KMS-11 (cell line): ENCODE results near the gene FOXO6.

Source experiments
- H2AFZ ChIP-seq: fragments of 200-600 bp; sonication (generic); 2 replicates; pipeline ENCODE4 v1.6.1; 2016; ENCODE audit warnings: antibody characterized with exemption, mixed run types, low read depth
- H3K27ac ChIP-seq: fragments of 200-600 bp; sonication (generic); 2 replicates; pipeline ENCODE4 v1.6.1; 2016; ENCODE audit warnings: mild to moderate bottlenecking, mixed run types
- H3K27me3 ChIP-seq: fragments of 200-600 bp; sonication (generic); 2 replicates; pipeline ENCODE4 v1.6.1; 2017; ENCODE audit warnings: mild to moderate bottlenecking, low read depth, mixed run types, moderate library complexity; ENCODE audit not compliant: insufficient read depth
- H3K36me3 ChIP-seq: fragments of 200-600 bp; sonication (generic); 2 replicates; pipeline ENCODE4 v1.6.1; 2017; ENCODE audit warnings: mild to moderate bottlenecking, mixed run types; ENCODE audit not compliant: insufficient read depth
- H3K4me1 ChIP-seq: fragments of 200-600 bp; sonication (generic); 2 replicates; pipeline ENCODE4 v1.6.1; 2016; ENCODE audit warnings: mild to moderate bottlenecking, low read depth, mixed run types; ENCODE audit not compliant: poor library complexity, severe bottlenecking
- H3K4me2 ChIP-seq: fragments of 200-600 bp; sonication (generic); 2 replicates; pipeline ENCODE4 v1.7.0; 2016; ENCODE audit warnings: mild to moderate bottlenecking, mixed run types
- H3K4me3 ChIP-seq: fragments of 200-600 bp; sonication (generic); IDR thresholded peaks from 2 replicates; pipeline ENCODE4 v1.6.1; 2017; ENCODE audit warnings: low read depth, low read length, mixed read lengths; ENCODE audit not compliant: insufficient read depth
- H3K79me2 ChIP-seq: fragments of 200-600 bp; sonication (generic); 2 replicates; pipeline ENCODE4 v1.6.1; 2016; ENCODE audit warnings: low read depth, mixed run types; ENCODE audit not compliant: insufficient read depth
- H3K9ac ChIP-seq: fragments of 200-600 bp; sonication (generic); 2 replicates; pipeline ENCODE4 v1.6.1; 2016; ENCODE audit warnings: mild to moderate bottlenecking, mixed run types
- H4K20me1 ChIP-seq: fragments of 200-600 bp; sonication (generic); 2 replicates; pipeline ENCODE4 v1.6.1; 2016; ENCODE audit warnings: mild to moderate bottlenecking, mixed run types; ENCODE audit not compliant: insufficient read depth
- TF ChIP-seq, protein P1 (sequence below): fragments of 200-600 bp; sonication (generic); conservative IDR thresholded peaks from 2 replicates; pipeline ENCODE4 v1.6.1; 2017; ENCODE audit warnings: low read depth, mild to moderate bottlenecking, antibody characterized with exemption, low read length, moderate library complexity, mixed read lengths

Gene FOXO6

DNA sequence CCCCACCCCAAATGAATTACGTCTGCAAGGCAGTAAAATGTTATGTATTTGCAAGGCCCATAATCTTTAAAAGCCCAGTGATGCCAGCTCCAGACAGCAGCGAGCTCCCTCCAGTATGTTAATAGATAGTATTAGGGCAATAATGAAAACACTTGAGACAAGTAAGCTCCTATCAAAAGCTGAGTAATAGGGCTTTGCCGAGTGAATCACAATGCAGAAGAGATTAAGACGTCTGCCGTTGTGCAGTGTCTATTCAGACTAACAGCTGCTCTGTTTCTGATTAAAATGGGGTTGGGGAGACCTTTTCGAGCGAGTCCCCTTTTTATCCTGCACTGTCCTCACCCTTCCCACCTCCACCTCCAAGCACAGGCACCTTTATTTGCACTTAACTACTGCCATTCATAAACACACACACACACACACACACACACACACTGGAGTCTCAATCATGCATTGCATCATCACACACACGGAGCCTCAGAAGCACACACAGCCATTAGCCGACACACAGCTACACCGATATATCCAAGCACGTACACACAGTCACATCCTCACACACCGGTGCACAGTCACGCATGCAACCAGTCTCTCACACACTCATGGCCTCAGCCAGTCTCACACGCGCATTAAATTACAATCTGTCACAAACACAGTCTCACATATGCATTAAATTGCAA, 46.0 kb upstream of the FOXO6 start:
- Histone ChIP-seq H3K4me1 (no peaks in the 10 kb centered on the region), H3K27me3 (no peaks in the 10 kb centered on the region), H3K27ac (no peak overlapping the region), H3K4me3 (no peak overlapping the region), H4K20me1 (no peaks in the 10 kb centered on the region), H3K79me2 (no peaks in the 10 kb centered on the region), H3K36me3 (no peaks in the 10 kb centered on the region), H2AFZ (no peak overlapping the region), H3K4me2 (no peak overlapping the region), H3K9ac (no peak overlapping the region)
- TF ChIP-seq, protein P1, sequence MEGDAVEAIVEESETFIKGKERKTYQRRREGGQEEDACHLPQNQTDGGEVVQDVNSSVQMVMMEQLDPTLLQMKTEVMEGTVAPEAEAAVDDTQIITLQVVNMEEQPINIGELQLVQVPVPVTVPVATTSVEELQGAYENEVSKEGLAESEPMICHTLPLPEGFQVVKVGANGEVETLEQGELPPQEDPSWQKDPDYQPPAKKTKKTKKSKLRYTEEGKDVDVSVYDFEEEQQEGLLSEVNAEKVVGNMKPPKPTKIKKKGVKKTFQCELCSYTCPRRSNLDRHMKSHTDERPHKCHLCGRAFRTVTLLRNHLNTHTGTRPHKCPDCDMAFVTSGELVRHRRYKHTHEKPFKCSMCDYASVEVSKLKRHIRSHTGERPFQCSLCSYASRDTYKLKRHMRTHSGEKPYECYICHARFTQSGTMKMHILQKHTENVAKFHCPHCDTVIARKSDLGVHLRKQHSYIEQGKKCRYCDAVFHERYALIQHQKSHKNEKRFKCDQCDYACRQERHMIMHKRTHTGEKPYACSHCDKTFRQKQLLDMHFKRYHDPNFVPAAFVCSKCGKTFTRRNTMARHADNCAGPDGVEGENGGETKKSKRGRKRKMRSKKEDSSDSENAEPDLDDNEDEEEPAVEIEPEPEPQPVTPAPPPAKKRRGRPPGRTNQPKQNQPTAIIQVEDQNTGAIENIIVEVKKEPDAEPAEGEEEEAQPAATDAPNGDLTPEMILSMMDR, result no peak

- H3K36me3 ChIP-seq, result no peaks in the 10 kb centered on the region
- H3K9ac ChIP-seq, result no peak overlapping the region
- H3K27me3 ChIP-seq, result no peaks in the 10 kb centered on the region
- no peaks in the 10 kb centered on the region for H3K4me1 ChIP-seq
- no peak overlapping the region for H3K4me3 ChIP-seq
- TF ChIP-seq, protein P1, result no peak
- H2AFZ ChIP-seq, result no peak overlapping the region
- H3K27ac ChIP-seq, result no peak overlapping the region
- H3K4me2 ChIP-seq, result no peak overlapping the region
- no peaks in the 10 kb centered on the region for H3K79me2 ChIP-seq
- no peaks in the 10 kb centered on the region for H4K20me1 ChIP-seq
Observed at GRCh38 chr1:41315871-41316270, 45.4 kb upstream of the FOXO6 start.

GRCh38 chr1:41317361-41317760, 43.9 kb upstream of the FOXO6 start:
- no peaks in the 10 kb centered on the region for H4K20me1 ChIP-seq
- H3K9ac ChIP-seq, result no peak overlapping the region
- no peaks in the 10 kb centered on the region for H3K79me2 ChIP-seq
- no peak overlapping the region for H3K4me3 ChIP-seq
- no peak overlapping the region for H3K4me2 ChIP-seq
- no peak overlapping the region for H2AFZ ChIP-seq
- H3K27me3 ChIP-seq, result no peaks in the 10 kb centered on the region
- no peaks in the 10 kb centered on the region for H3K36me3 ChIP-seq
- TF ChIP-seq, protein P1, result no peak
- H3K4me1 ChIP-seq, result no peaks in the 10 kb centered on the region
- no peak overlapping the region for H3K27ac ChIP-seq

DNA sequence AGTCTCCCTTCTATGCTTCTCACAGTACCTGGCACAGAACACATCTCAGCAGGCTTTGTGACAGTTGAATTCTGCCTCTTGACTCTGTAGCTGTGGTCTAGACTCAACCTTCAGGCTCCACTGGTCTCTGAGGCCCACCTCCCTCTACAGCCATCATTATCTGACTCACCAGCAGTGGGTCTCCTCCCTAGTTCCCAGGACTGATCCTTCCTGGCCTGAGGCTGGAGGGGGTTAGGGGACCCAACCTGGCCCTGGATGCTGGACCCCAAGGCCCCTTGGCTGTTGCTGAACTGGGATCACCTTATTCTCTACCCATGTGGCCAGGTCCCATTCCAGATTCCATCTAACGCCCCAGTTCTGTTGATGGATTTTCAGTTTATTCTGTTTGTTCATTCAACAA, 43.1 kb upstream of the FOXO6 start:
- Histone ChIP-seq H2AFZ (no peak overlapping the region), H3K4me2 (no peak overlapping the region), H4K20me1 (no peaks in the 10 kb centered on the region), H3K4me1 (no peaks in the 10 kb centered on the region), H3K27me3 (no peaks in the 10 kb centered on the region), H3K27ac (no peak overlapping the region), H3K9ac (no peak overlapping the region), H3K4me3 (no peak overlapping the region), H3K79me2 (no peaks in the 10 kb centered on the region), H3K36me3 (no peaks in the 10 kb centered on the region)
- TF ChIP-seq, protein P1, result no peak
